NCI-H2196 treated with DMSO at 0.1 percent for 48 hours (cell line): Measurements from ENCODE around the gene PAX5.

Experiments used
- DNase-seq: peaks from one replicate; lab custom pipeline; 2025; ENCODE audit not compliant: unreplicated experiment; lab: John Stamatoyannopoulos, UW

The PAX5 gene

GRCh38 chr9:36840898-36841536 is 193.1 kb downstream of the PAX5 start:
- no peak for DNase-seq

GRCh38 chr9:36839131-36839885 is 194.8 kb downstream of the PAX5 start:
- DNase-seq, result no peak

GRCh38 chr9:36837431-36838405 is 196.3 kb downstream of the PAX5 start:
- no peak for DNase-seq

- no peak for DNase-seq
These were observed 197.6 kb downstream of the PAX5 start for GRCh38 chr9:36836486-36836885.

GRCh38 chr9:36835271-36835996 is 198.6 kb downstream of the PAX5 start:
- no peak for DNase-seq

GRCh38 chr9:36834736-36835135 is 199.3 kb downstream of the PAX5 start:
- DNase-seq, result no peak

- no peak for DNase-seq
These were observed 200.1 kb downstream of the PAX5 start for GRCh38 chr9:36833954-36834353.

- no peak for DNase-seq
These were observed 201.8 kb downstream of the PAX5 start for GRCh38 chr9:36832164-36832795.

- DNase-seq, result no peak
These were observed 202.5 kb downstream of the PAX5 start for GRCh38 chr9:36831381-36832161.

GRCh38 chr9:36828611-36829013 is 205.5 kb downstream of the PAX5 start:
- no peak for DNase-seq

- no peak for DNase-seq
These were observed 206.5 kb downstream of the PAX5 start for GRCh38 chr9:36827593-36827992.

- no peak for DNase-seq
These were observed 207.5 kb downstream of the PAX5 start for GRCh38 chr9:36826581-36826980.

- no peak for DNase-seq
These were observed 208.9 kb downstream of the PAX5 start for GRCh38 chr9:36825179-36825578.

GRCh38 chr9:36823934-36824333 is 210.1 kb downstream of the PAX5 start:
- no peak for DNase-seq

GRCh38 chr9:36823466-36823865 is 210.6 kb downstream of the PAX5 start:
- DNase-seq, result no peak

GRCh38 chr9:36822201-36822600 is 211.9 kb downstream of the PAX5 start:
- no peak for DNase-seq

- DNase-seq, result no peak
These were observed 213.6 kb downstream of the PAX5 start for GRCh38 chr9:36820392-36820861.

GRCh38 chr9:36818965-36819870 is 214.8 kb downstream of the PAX5 start:
- DNase-seq, result no peak
